OCI-LY3 (cell line): ENCODE results near the gene PAWR.

Experiments used
- EZH2phosphoT487 ChIP-seq: fragments of 200-600 bp; shearing (Covaris generic); IDR thresholded peaks from 2 replicates; pipeline ENCODE4 v1.6.1; 2018; ENCODE audit warnings: antibody characterized with exemption, mixed run types, low read depth
- TF ChIP-seq, protein P1 (sequence below): fragments of 200-600, 300-600 bp; sonication (generic); IDR thresholded peaks from 2 replicates; pipeline ENCODE4 v1.5.1; 2014; ENCODE audit warnings: antibody characterized with exemption, low read length, low read depth

- TF ChIP-seq, protein P1, sequence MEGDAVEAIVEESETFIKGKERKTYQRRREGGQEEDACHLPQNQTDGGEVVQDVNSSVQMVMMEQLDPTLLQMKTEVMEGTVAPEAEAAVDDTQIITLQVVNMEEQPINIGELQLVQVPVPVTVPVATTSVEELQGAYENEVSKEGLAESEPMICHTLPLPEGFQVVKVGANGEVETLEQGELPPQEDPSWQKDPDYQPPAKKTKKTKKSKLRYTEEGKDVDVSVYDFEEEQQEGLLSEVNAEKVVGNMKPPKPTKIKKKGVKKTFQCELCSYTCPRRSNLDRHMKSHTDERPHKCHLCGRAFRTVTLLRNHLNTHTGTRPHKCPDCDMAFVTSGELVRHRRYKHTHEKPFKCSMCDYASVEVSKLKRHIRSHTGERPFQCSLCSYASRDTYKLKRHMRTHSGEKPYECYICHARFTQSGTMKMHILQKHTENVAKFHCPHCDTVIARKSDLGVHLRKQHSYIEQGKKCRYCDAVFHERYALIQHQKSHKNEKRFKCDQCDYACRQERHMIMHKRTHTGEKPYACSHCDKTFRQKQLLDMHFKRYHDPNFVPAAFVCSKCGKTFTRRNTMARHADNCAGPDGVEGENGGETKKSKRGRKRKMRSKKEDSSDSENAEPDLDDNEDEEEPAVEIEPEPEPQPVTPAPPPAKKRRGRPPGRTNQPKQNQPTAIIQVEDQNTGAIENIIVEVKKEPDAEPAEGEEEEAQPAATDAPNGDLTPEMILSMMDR = no peak
- TF ChIP-seq EZH2phosphoT487 = no peak
Measured at GRCh38 chr12:79690142-79690637, 574 bp downstream of the PAWR start.
